Stimulated activated CD8-positive, alpha-beta memory T cell treated with anti-CD3 and anti-CD28 coated beads, Interleukin-7, amount 100 ng/mL, for 4 hours (primary cell): ENCODE measurements around the gene ODAD3.

Source experiments
- DNase-seq, 2 donors: peaks; one replicate each; pipeline ENCODE4 v3.0.0-alpha.2; 2020; ENCODE audit warnings: low read depth in 2 of 2

Gene ODAD3

GRCh38 chr19:11377237-11377636 lies 57.7 kb downstream of the ODAD3 start:
- no peak for DNase-seq

- peak; percentile 25 to 49 for DNase-seq
Measured at GRCh38 chr19:11375143-11375948, 59.6 kb downstream of the ODAD3 start.

- DNase-seq, result peak; percentile 95 to 97
Measured at GRCh38 chr19:11374433-11375142, 60.3 kb downstream of the ODAD3 start, which contains the start of gene SWSAP1. Gene SWSAP1, plus strand, starts transcription at chr19:11374666. Its CDS starts 15 bp downstream, at chr19:11374681.

GRCh38 chr19:11373885-11374432 lies 61.0 kb downstream of the ODAD3 start:
- no peak for DNase-seq

GRCh38 chr19:11373166-11373884 lies 61.6 kb downstream of the ODAD3 start:
- DNase-seq, result no peak

- DNase-seq, result no peak
Measured at GRCh38 chr19:11370744-11371143, 64.2 kb downstream of the ODAD3 start.
